MG63 (cell line): ENCODE data around the gene PRPF40B. TPM values are rescaled to one million over a fixed set of nuclear protein-coding genes. Genes with fewer than 3 reads are reported as not detected.

Source experiments
- DNase-seq: peaks from one replicate; pipeline ENCODE4 v3.0.0-alpha.2; 2020
- H3K27me3 ChIP-seq: fragments of 250-450 bp; sonication (Bioruptor Pico); 2 replicates; pipeline ENCODE4 v1.5.1; 2020; ENCODE audit warnings: mild to moderate bottlenecking, moderate library complexity
- H3K36me3 ChIP-seq: fragments of 250-450 bp; sonication (Bioruptor Pico); 2 replicates; pipeline ENCODE4 v1.5.1; 2020; ENCODE audit warnings: mild to moderate bottlenecking, moderate library complexity
- H3K4me3 ChIP-seq: fragments of 250-450 bp; sonication (Bioruptor Pico); 2 replicates; pipeline ENCODE4 v1.5.1; 2020; ENCODE audit warnings: mild to moderate bottlenecking, moderate library complexity
- H3K9me3 ChIP-seq: fragments of 250-450 bp; sonication (Bioruptor Pico); 2 replicates; pipeline ENCODE4 v1.5.1; 2020; ENCODE audit warnings: mild to moderate bottlenecking, moderate library complexity
- total RNA-seq: library from RNA; depleted of rRNA; stranded (reverse); fragments of >200 nt; shearing (Covaris generic); gene quantifications from 2 replicates; pipeline ENCODE4 v1.2.3, GENCODE V29; 2014; ENCODE audit warnings: low replicate concordance

Gene PRPF40B
- total RNA-seq, 1 experiment from 2014 or later = 4.8 TPM

DNA sequence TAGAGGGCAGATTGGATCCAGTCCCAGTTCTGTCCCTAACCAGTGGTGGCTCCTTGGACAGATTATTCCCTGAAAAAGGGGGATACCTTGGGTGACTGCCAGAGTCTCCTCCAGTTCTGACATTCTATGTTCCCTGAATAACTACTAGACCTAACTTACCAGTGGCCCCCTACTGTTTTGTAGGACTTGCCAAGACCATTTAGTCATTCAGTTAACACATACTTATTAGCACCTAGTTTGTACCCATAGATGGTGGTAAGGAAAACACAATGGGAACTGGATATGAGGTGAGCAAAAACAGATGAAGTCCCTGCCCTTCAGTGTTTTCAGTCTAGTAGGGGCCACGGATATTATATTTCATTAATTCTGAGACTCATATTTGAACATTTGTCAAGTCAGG, 3.5 kb downstream of the PRPF40B start:
- Histone ChIP-seq H3K27me3 (no peaks in the 10 kb centered on the region), H3K9me3 (no peaks in the 10 kb centered on the region), H3K36me3 (no peaks in the 10 kb centered on the region), H3K4me3 (no peak overlapping the region)
- DNase-seq = no peak

DNA sequence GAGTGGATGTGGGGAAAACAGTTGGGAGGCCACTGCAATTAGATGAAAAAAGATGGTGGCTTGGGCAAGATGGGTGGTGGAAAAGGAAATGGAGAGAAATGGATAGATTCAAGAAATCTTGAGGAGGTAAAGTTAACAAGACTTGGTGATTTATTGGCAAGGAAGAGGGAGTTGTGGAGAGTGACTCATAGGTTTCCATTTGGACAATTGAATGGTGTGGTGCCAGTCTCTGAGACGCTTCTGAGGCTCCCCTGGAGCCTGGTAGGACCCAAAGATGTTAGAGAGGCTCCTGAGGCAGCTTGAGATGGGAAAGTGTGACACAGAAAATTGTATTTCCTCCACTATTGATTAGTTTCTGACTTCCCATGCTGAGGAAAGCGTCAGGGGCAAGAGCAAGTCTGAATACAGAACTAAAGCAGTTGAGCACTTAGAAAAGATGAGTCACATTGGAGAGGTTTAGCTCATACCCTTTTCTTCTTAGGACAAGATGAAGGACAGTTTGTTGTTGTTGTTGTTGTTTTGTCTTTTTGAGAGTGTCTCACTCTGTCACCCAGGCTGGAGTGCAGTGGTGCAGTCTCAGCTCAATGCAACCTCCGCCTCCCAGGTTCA, 4.5 kb downstream of the PRPF40B start:
- peak; percentile 43 for DNase-seq
- no peak overlapping the region for H3K4me3 ChIP-seq
- H3K27me3 ChIP-seq = no peaks in the 10 kb centered on the region
- H3K9me3 ChIP-seq = no peaks in the 10 kb centered on the region
- no peaks in the 10 kb centered on the region for H3K36me3 ChIP-seq

GRCh38 chr12:49631336-49631907, 8.1 kb downstream of the PRPF40B start:
- Histone ChIP-seq H3K4me3 (no peak overlapping the region), H3K27me3 (no peaks in the 10 kb centered on the region), H3K9me3 (no peaks in the 10 kb centered on the region), H3K36me3 (no peaks in the 10 kb centered on the region)
- DNase-seq = no peak

DNA sequence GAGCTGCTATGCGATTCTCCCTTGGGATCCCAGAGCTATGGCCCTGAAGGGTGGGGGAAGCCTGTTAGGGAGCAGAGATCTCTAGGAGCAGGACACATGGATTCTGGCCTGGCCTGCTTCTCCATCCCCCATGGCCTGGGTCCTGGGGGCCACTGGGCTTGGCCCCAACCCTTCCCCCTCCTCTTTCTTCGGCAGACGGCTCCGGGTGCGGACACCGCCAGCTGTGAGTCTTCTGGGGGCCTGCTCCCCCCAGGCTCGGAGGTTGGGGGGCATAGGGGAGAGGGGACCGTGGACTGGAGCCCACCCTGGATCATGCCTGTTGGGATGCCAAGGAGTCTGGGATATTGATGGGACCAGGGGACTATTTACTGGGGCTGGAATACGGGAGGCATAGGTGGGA, 9.0 kb downstream of the PRPF40B start:
- Histone ChIP-seq H3K4me3 (no peak overlapping the region), H3K27me3 (no peaks in the 10 kb centered on the region), H3K36me3 (no peaks in the 10 kb centered on the region), H3K9me3 (no peaks in the 10 kb centered on the region)
- DNase-seq = no peak

DNA sequence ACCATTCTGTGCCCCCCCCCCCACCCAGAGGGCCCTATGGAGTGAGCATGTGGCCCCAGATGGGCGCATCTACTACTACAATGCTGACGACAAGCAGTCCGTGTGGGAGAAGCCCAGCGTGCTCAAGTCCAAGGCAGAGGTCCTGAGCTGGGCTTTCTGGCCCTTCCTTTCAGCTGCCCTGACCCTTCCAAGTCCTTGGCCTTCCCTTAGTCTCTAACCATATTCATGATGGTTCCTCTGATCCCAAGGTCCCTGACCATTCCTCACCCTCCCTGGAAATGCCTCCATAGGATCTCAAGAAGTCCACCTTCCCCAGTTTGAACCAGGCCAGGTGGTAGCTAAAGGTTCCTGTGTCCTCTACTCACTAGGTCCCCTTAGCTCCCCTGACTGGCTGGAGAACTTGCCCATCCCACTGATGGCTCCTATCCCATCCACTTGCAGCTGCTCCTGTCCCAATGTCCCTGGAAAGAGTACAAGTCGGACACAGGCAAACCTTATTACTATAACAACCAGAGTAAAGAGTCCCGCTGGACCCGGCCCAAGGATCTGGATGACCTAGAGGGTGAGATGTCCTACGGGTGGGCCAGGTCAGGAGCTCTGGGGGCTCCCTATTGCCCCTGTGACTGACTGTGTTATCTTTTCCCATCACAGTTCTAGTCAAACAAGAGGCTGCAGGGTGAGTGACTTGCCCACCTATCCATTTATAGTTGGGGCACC, 9.8 kb downstream of the PRPF40B start:
- H3K27me3 ChIP-seq = no peaks in the 10 kb centered on the region

GRCh38 chr12:49633703-49634345, 10.5 kb downstream of the PRPF40B start:
- no peak overlapping the region for H3K4me3 ChIP-seq
- no peak for DNase-seq
- H3K36me3 ChIP-seq = no peaks in the 10 kb centered on the region
- no peaks in the 10 kb centered on the region for H3K27me3 ChIP-seq
- H3K9me3 ChIP-seq = no peaks in the 10 kb centered on the region

More for the DNA sequence above, 9.8 kb downstream of the PRPF40B start:
- no peak for DNase-seq
- H3K9me3 ChIP-seq = no peaks in the 10 kb centered on the region
- H3K36me3 ChIP-seq = no peaks in the 10 kb centered on the region
- H3K4me3 ChIP-seq = no peak overlapping the region

- H3K27me3 ChIP-seq = no peaks in the 10 kb centered on the region
- no peaks in the 10 kb centered on the region for H3K36me3 ChIP-seq
- no peaks in the 10 kb centered on the region for H3K9me3 ChIP-seq
- no peak for DNase-seq
- no peak overlapping the region for H3K4me3 ChIP-seq
These were observed 11.7 kb downstream of the PRPF40B start for GRCh38 chr12:49635036-49635435.

DNA sequence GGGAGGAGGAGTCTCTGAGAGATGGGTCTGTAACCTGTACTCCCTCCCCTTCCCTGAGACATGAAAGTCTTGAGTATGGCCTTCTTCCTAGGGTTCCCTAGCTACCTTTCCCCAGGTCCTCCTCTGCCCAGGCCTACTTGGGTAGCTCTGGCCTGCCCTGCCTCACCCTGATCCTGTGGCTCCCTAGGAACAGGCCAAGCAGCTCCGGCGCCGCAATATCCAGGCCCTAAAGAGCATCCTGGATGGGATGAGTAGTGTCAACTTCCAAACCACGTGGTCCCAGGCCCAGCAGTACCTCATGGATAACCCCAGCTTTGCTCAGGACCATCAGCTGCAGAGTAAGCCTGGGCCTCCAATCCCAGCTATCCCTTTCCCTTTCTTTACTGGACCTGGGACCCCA, 12.3 kb downstream of the PRPF40B start:
- H3K9me3 ChIP-seq = no peaks in the 10 kb centered on the region
- no peak overlapping the region for H3K4me3 ChIP-seq
- DNase-seq = no peak
- no peaks in the 10 kb centered on the region for H3K36me3 ChIP-seq
- H3K27me3 ChIP-seq = no peaks in the 10 kb centered on the region

GRCh38 chr12:49636574-49636973, 13.2 kb downstream of the PRPF40B start:
- Histone ChIP-seq H3K27me3 (no peaks in the 10 kb centered on the region), H3K36me3 (no peaks in the 10 kb centered on the region), H3K4me3 (no peak overlapping the region), H3K9me3 (no peaks in the 10 kb centered on the region)
- DNase-seq = no peak

GRCh38 chr12:49636979-49637755, 13.8 kb downstream of the PRPF40B start:
- no peak overlapping the region for H3K4me3 ChIP-seq
- DNase-seq = peak; percentile 49
- no peaks in the 10 kb centered on the region for H3K27me3 ChIP-seq

DNA sequence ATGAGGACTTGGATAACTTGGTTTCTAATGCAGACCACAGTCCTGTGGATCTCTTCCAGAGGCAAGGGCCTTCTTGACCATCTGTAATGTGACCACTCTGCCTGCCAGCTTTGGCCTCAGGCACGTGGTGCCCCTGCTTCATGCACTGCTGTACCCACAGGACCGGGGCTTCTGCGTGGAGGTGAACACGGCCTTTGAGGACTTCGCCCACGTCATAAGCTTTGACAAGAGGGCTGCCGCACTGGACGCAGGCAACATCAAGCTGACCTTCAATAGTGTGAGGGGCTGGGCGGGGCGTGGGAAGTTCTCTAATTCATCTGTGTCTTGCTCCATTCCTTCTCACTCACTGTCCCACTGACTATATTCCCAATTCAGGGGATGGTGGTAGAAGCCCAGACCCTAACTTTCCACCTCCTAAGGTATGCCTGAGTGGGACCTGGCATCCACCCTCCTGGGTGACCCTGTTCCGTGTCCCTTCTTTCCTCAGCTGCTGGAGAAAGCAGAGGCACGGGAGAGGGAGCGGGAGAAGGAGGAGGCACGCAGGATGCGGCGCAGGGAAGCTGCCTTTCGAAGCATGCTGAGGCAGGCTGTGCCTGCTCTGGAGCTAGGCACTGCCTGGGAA, 18.5 kb downstream of the PRPF40B start:
- DNase-seq = no peak
- H3K27me3 ChIP-seq = no peaks in the 10 kb centered on the region
- H3K36me3 ChIP-seq = peaks cover 3% of the 10 kb centered on the region; the same call in 1 of the 2 replicates
- H3K4me3 ChIP-seq = no peak overlapping the region
- H3K9me3 ChIP-seq = no peaks in the 10 kb centered on the region

More at GRCh38 chr12:49636979-49637755, 13.8 kb downstream of the PRPF40B start:
- H3K9me3 ChIP-seq = no peaks in the 10 kb centered on the region
- no peaks in the 10 kb centered on the region for H3K36me3 ChIP-seq

DNA sequence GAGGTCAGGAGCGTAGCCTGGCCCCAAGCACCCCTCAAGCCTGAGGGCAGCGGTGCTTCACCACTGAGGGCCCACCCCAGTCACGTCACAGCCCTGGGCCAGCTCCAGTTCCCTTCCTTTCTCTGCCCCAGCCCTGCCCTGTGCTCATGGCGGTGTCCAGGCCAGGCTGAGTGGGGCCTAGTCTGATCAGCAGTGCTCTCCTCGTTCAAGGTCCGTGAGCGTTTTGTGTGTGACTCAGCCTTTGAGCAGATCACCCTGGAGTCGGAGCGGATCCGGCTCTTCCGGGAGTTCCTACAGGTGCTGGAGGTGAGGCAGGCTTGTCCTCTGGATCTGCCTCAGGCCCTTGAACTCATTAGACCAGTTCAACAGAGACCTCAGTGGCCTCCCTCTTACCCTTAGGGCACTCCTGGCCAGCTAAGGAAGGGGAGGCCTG, 19.0 kb downstream of the PRPF40B start:
- no peak for DNase-seq
- Histone ChIP-seq H3K36me3 (peaks cover 3% of the 10 kb centered on the region; the same call in 1 of the 2 replicates), H3K4me3 (no peak overlapping the region), H3K27me3 (no peaks in the 10 kb centered on the region), H3K9me3 (no peaks in the 10 kb centered on the region)

GRCh38 chr12:49643135-49643534, 19.8 kb downstream of the PRPF40B start:
- H3K4me3 ChIP-seq = no peak overlapping the region
- DNase-seq = no peak
- H3K36me3 ChIP-seq = peaks cover 3% of the 10 kb centered on the region; the same call in 1 of the 2 replicates
- H3K9me3 ChIP-seq = no peaks in the 10 kb centered on the region
- H3K27me3 ChIP-seq = no peaks in the 10 kb centered on the region

DNA sequence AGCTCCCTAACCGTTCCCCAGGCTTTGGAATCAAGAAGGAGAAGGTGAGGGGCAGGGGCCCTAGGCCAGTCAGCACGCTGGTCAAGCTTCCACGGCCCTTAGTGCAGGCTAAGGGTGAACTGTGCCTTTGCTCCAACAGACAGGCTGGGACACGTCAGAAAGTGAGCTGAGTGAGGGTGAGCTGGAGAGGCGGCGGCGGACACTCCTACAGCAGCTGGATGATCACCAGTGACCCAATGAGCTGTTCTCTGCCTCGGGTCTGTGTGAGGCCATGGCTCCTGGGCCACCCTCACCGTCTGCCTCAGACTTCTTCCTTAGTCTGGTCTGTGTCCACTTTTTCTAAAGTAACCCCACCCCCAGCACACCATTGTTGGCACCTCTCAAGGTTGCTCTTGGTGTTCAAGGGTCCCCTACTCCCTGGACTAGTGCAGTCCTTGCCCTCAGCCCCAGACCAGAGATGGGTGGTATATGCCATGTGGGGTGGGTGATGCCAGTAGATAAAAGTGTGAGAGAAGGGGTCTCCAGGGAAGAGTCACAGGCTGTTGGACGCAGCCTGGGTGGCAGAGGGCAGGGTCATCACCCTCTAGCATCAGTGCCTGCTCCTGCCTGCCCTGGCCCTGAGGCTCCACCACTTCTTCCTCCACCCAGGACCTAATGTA, 20.7 kb downstream of the PRPF40B start:
- Histone ChIP-seq H3K36me3 (peaks cover 3% of the 10 kb centered on the region; the same call in 1 of the 2 replicates), H3K4me3 (no peak overlapping the region), H3K9me3 (no peaks in the 10 kb centered on the region), H3K27me3 (no peaks in the 10 kb centered on the region)
- DNase-seq = no peak

DNA sequence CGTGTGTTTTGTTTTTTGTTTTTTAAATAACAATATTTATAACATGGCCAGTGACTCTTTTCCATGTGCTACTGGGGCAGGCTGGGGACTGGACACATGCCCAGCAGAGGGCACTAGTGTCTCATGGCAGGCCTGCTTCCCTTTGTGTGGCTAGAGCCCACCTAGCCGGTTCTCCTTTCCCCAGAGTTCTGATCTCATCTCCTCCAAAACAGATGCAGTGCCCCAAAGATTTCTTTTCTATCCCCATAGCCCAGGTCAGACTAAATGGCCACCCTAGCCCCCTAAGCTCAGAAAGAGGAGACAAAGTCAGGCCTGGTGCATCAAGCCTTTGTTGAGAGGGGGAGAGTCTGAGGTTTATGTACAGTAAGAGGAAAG, 21.2 kb downstream of the PRPF40B start:
- no peaks in the 10 kb centered on the region for H3K27me3 ChIP-seq
- no peak overlapping the region for H3K4me3 ChIP-seq
- DNase-seq = peak; percentile 62
- H3K9me3 ChIP-seq = no peaks in the 10 kb centered on the region
- peaks cover 3% of the 10 kb centered on the region; the same call in 1 of the 2 replicates for H3K36me3 ChIP-seq
